GM23248 (cell line): ENCODE measurements around the gene LMCD1. TPM values are rescaled to one million over a fixed set of nuclear protein-coding genes. Genes with fewer than 3 reads are reported as not detected.

Experiments used
- DNase-seq: peaks from one replicate; pipeline ENCODE4 v3.0.0-alpha.2; 2015
- H2AFZ ChIP-seq: fragments of 200-600 bp; sonication (generic); 2 replicates; pipeline ENCODE4 v1.6.1; 2016; ENCODE audit warnings: antibody characterized with exemption
- H3F3A ChIP-seq: fragments of 200-600 bp; sonication (generic); 2 replicates; pipeline ENCODE4 v1.6.1; 2016; ENCODE audit warnings: mild to moderate bottlenecking, antibody characterized with exemption, mixed run types; ENCODE audit not compliant: insufficient read depth
- H3K27ac ChIP-seq: fragments of 200-600 bp; sonication (generic); 2 replicates; pipeline ENCODE4 v1.5.1; 2016; ENCODE audit warnings: mild to moderate bottlenecking
- H3K27me3 ChIP-seq: fragments of 200-600 bp; sonication (generic); replicated peaks from 2 replicates; pipeline ENCODE4 v1.6.1; 2016; ENCODE audit warnings: mild to moderate bottlenecking; ENCODE audit not compliant: insufficient read depth
- H3K36me3 ChIP-seq: fragments of 200-600 bp; sonication (generic); 2 replicates; pipeline ENCODE4 v1.6.1; 2016; ENCODE audit warnings: low read depth, mild to moderate bottlenecking
- H3K4me1 ChIP-seq: fragments of 200-600 bp; sonication (generic); 2 replicates; pipeline ENCODE4 v1.6.1; 2016; ENCODE audit warnings: mild to moderate bottlenecking; ENCODE audit not compliant: insufficient read depth
- H3K4me2 ChIP-seq: fragments of 200-600 bp; sonication (generic); one replicate; pipeline ENCODE4 v1.6.1; 2016; ENCODE audit warnings: mild to moderate bottlenecking; ENCODE audit not compliant: unreplicated experiment
- H3K4me3 ChIP-seq: fragments of 200-600 bp; sonication (generic); 2 replicates; pipeline ENCODE4 v1.5.1; 2016; ENCODE audit warnings: mild to moderate bottlenecking
- H3K79me2 ChIP-seq: fragments of 200-600 bp; sonication (generic); 2 replicates; pipeline ENCODE4 v1.6.1; 2016; ENCODE audit warnings: mild to moderate bottlenecking; ENCODE audit not compliant: insufficient read depth
- H3K9ac ChIP-seq: fragments of 200-600 bp; sonication (generic); 2 replicates; pipeline ENCODE4 v1.6.1; 2016; ENCODE audit warnings: mild to moderate bottlenecking
- H3K9me2 ChIP-seq: fragments of 200-600 bp; sonication (generic); 2 replicates; pipeline ENCODE4 v1.6.1; 2016; ENCODE audit warnings: mixed run types, mild to moderate bottlenecking, moderate library complexity; ENCODE audit not compliant: insufficient read depth
- H3K9me3 ChIP-seq: fragments of 200-600 bp; sonication (generic); one replicate; pipeline ENCODE4 v1.6.1; 2017; ENCODE audit warnings: low read depth
- H4K20me1 ChIP-seq: fragments of 200-600 bp; sonication (generic); 2 replicates; pipeline ENCODE4 v1.6.0; 2016; ENCODE audit not compliant: insufficient read depth
- EZH2 ChIP-seq: fragments of 200-600 bp; sonication (generic); IDR thresholded peaks from 2 replicates; pipeline ENCODE4 v1.6.1; 2018; ENCODE audit warnings: antibody characterized with exemption, mild to moderate bottlenecking; ENCODE audit not compliant: insufficient read depth, poor library complexity, severe bottlenecking
- EZH2phosphoT487 ChIP-seq: fragments of 200-600 bp; sonication (generic); IDR thresholded peaks from 2 replicates; pipeline ENCODE4 v1.6.1; 2018; ENCODE audit warnings: antibody characterized with exemption, moderate library complexity, mild to moderate bottlenecking, low read depth; ENCODE audit not compliant: insufficient read depth
- WGBS, 2 experiments: methylation state at CpG; one replicate each; pipeline ENCODE4 v1.1.6; 2015 to 2017; ENCODE audit warnings: low lambda C conversion rate in 2 of 2, low coverage in 1 of 2; ENCODE audit errors: missing lambda C conversion rate in 2 of 2; 5-methylcytosine and 5-hydroxymethylcytosine counted together
- in situ Hi-C: fragments of 300-500 bp; cut with MboI; formaldehyde crosslinking; loops from 2 replicates; pipeline ENCODE4 v1.15.0; 2020
- polyA plus RNA-seq: library from polyadenylated mRNA; unstranded; fragments of >200 nt; fragmentation: Nextera tagmentation; extraction: Ambion mirVana; gene quantifications from 2 replicates; pipeline ENCODE4 v1.2.1, GENCODE V29; 2016
- total RNA-seq: library from RNA; depleted of rRNA; stranded (reverse); fragments of >200 nt; shearing (Covaris generic); gene quantifications from 2 replicates; pipeline ENCODE4 v1.2.3, GENCODE V29; 2014; rRNA removed

LMCD1 gene
- total and polyA plus RNA-seq, 2 experiments from 2014 or later: 187 to 259 TPM

DNA sequence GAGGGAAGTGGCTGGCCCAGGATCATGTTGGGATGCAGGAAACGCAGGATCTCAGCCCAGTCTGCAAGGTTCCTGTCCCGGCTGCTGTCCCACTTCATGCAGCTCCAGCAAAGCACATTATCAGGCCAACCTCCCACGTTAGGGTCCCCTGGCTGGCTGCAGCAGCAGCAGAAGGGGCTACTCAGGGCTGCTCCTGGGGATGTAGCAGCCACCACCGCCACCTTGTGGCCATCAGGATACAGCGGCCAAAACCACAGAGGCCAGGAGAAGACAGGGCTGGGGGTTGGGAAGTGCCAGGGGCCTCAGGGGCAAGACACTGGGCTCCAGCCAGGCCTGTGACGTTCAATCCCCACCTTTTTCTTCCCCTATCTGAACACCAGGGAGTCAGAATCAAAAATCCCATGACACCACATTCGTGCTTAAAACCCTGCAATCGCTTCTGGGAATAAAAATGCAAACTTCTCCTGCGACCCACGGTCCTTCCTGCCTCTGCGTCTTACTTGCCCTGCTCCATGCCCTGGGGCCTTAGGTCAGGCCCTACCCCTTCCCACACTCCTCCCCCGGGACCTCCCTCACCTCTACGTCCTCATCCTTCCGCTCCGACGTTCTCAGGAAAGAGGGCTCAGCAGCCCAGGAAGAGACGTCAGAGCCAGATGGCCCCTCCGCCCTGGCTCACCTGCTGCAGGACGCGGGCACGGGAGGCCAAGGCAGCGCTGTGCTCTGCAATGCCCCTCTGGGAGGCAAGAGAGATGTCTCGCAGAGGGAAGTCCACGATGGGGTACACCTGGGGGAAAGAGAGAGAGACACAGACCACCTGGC lies 121.5 kb downstream of the LMCD1 start:
- in situ Hi-C loops: no loop called here
- Histone ChIP-seq H2AFZ (peak overlapping the region; percentile 79), H3K9ac (peak overlapping the region; percentile 27), H3K4me1 (peaks cover 36% of the 10 kb centered on the region), H3K27me3 (no peaks in the 10 kb centered on the region), H3K79me2 (no peaks in the 10 kb centered on the region), H4K20me1 (no peaks in the 10 kb centered on the region), H3F3A (peaks cover 7% of the 10 kb centered on the region; the same call in 1 of the 2 replicates), H3K4me3 (no peak overlapping the region), H3K9me2 (no peaks in the 10 kb centered on the region), H3K36me3 (no peaks in the 10 kb centered on the region), H3K27ac (no peak overlapping the region), H3K4me2 (peak overlapping the region; percentile 43), H3K9me3 (no peaks in the 10 kb centered on the region)
- peak; percentile 85 for DNase-seq
- TF ChIP-seq EZH2: no peak
- TF ChIP-seq EZH2phosphoT487: no peak
- 15 to 19% methylated on average over 23 to 24 of the region's 24 CpGs for WGBS, 2 experiments

DNA sequence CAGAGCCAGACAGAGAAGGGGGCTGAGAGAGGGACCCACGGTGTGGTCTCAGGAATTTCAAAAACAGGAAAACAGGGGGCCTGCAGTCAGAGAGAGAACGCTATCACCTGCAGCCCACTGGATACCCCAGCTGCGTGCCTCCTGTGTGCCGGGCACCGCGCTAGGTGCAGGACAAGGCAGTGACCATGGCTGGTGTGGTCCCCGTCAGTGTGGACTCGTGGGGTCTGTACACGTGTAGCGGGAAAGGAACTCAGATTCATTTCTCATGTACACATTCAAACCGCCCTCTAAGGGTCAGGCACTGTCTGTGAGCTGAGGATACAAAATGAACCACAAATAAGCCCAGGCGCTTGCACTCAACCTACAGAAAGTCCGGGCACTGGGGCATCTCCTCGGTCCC lies 122.1 kb downstream of the LMCD1 start:
- H3K4me2 ChIP-seq: no peak overlapping the region
- no peak overlapping the region for H3K27ac ChIP-seq
- H2AFZ ChIP-seq: no peak overlapping the region
- H4K20me1 ChIP-seq: no peaks in the 10 kb centered on the region
- no peaks in the 10 kb centered on the region for H3K27me3 ChIP-seq
- no peaks in the 10 kb centered on the region for H3K9me3 ChIP-seq
- no peaks in the 10 kb centered on the region for H3K36me3 ChIP-seq
- no peak overlapping the region for H3K4me3 ChIP-seq
- no peaks in the 10 kb centered on the region for H3K79me2 ChIP-seq
- H3K9ac ChIP-seq: no peak overlapping the region
- peaks cover 40% of the 10 kb centered on the region for H3K4me1 ChIP-seq
- peaks cover 7% of the 10 kb centered on the region; the same call in 1 of the 2 replicates for H3F3A ChIP-seq
- in situ Hi-C loops: no loop called here
- TF ChIP-seq EZH2phosphoT487 (no peak), EZH2 (no peak)
- 82 to 83% methylated on average over 14 of the region's 14 CpGs for WGBS, 2 experiments
- no peaks in the 10 kb centered on the region for H3K9me2 ChIP-seq
- no peak for DNase-seq

Other genes starting within 250 kb of the LMCD1 start
- 0.13 and 0.76 TPM in 2 replicates for gene SSUH2, start 143.0 kb downstream of the LMCD1 start, total RNA-seq
- gene SSUH2, start 143.0 kb downstream of the LMCD1 start, polyA plus RNA-seq: 0.18 TPM in 1 of 2 replicates, not detected in the other
- gene CAV3, start 232.0 kb downstream of the LMCD1 start, total RNA-seq: not detected in 2 replicates
- 0.15 TPM in 1 of 2 replicates, not detected in the other for gene CAV3, start 232.0 kb downstream of the LMCD1 start, polyA plus RNA-seq